ENCODE measurements around the gene C19orf33.
A peak's percentile ranks its signal among the peaks of the same experiment; 100 is the strongest.

The C19orf33 gene

DNA sequence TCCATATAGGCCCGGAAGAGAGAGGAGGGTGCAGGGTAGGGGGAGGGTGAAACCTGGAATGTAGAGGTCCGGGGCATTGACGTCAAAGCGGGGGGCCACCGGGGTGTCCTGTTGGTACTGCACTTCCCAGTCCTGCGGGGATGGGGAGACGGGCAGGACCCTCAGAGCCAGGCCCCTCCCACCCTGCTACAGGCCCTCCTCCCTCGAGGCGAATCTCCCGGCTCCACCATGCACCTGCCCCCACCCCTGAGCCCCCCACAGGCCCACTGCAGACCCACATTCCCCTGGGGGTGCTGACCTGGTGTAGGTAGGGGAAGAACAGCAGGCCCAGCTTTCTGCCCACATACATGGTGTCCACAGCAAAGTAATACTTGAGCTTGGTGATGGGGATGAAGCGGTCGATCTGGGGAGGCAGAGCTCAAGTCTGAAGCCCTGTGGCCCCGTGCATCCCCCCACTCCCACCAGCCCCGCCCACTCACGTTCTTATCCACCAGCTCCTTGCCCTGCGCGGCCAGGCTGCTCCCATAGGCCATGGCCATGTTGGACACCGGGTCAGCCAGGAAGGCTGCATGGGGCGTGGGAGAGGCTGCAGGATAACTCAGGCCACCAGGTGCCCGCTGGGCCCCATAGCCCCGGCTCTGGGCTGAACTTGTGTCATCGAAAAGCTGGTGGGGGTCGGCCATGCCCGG is 5.0 kb downstream of the C19orf33 start:
- no peak for DNase-seq (ENCODE audit: low read depth)

- DNase-seq (ENCODE audit: low read depth) = no peak
These were observed 5.7 kb downstream of the C19orf33 start for GRCh38 chr19:38309615-38310278.

- DNase-seq (ENCODE audit: low read depth) = no peak
These were observed 6.2 kb downstream of the C19orf33 start for GRCh38 chr19:38310279-38310670.

DNA sequence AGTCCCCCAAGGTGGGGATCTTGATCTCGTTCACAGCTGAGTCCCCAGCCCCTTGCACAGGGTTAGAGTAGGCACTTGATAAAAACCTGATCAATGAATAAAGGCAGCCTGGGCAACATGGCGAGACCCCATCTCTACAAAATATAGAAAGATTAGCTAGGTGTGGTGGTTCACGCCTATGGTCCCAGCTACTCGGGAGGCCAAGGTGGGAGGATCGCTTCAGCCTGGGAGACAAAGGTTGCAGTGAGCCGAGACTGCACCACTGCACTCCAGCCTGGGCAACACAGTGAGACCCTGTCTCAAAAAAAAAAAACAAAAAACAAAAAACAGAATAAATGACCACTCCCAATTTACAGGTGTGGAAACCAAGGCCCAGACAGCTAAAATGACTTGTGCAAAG is 6.9 kb downstream of the C19orf33 start:
- DNase-seq (ENCODE audit: low read depth) = no peak

- peak; percentile 91 for DNase-seq (ENCODE audit: low read depth)
These were observed 11.8 kb downstream of the C19orf33 start, which contains the start of gene YIF1B for GRCh38 chr19:38315657-38316476. Gene YIF1B (minus strand): TSS chr19:38315947. CDS start chr19:38315917, 30 bp downstream.

GRCh38 chr19:38316477-38317067 is 12.5 kb downstream of the C19orf33 start:
- no peak for DNase-seq (ENCODE audit: low read depth)

DNA sequence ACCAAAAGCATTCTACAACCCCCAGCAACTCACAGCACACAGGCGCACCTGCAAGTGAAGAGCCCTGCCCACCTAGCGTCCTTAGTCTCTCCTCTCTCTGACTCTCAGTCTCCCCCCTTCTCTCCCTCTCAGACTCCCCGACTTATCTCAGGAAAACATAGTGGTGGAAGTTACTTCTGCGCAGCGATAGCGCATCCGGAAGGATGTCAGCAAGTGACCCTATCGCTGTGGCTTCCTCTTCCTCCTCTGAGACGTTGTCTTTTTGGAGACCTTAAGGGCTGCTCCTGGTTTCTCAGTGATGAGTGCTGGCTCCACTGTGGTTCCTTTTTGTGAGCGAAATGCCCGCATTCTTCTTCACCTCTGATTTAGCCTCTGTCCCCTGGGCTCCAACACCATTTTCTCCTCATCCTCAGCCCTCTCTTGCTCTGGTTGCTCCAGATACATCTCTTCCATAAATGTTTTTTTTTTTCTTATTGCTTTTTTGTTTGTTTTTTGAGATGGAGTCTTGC is 13.1 kb downstream of the C19orf33 start:
- no peak for DNase-seq (ENCODE audit: low read depth)

GRCh38 chr19:38318660-38319059 is 14.6 kb downstream of the C19orf33 start:
- DNase-seq (ENCODE audit: low read depth) = no peak

- no peak for DNase-seq (ENCODE audit: low read depth)
These were observed 15.6 kb downstream of the C19orf33 start, which contains the start of gene KCNK6 for GRCh38 chr19:38319421-38320258. Gene KCNK6 (plus strand): TSS chr19:38319845. CDS start chr19:38319951, 106 bp downstream.

DNA sequence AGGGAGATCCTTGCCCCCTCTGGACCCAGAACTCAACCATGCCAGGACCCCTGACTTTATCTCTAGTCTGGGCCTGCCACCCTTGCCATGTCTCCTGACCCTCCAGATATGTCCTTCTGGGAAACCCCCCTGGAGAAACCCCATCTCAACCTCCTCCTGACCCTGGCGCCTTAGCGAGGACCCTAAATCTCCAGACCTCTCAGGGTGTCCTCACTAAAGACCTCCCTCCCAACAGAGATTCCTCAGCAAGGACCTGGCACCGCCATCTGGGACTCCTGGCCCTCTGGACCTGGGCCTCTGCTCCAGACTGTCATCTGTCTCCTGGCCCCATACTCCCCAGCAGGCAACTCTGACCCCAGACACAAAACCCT is 16.9 kb downstream of the C19orf33 start:
- DNase-seq (ENCODE audit: low read depth) = no peak

GRCh38 chr19:38321646-38322196 is 17.7 kb downstream of the C19orf33 start:
- no peak for DNase-seq (ENCODE audit: low read depth)

DNA sequence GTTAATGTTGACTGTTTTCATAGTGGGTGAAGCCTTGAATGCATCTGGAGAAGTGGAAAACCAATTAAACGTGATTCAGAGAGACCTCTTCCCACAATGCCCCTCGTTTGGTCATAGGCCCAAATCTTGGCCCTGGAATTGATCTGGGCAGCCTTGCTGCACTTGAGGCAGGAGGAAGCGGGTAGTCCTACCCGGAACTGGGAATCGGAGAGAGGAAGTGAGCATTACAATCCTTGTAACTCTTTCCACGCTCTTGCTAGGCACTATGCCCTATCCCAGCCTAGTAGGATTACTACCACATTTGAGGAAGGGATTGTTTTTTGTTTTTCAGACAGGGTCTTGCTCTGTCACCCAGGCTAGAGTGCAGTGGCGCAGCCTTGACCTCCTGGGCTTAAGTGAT is 19.2 kb downstream of the C19orf33 start:
- no peak for DNase-seq (ENCODE audit: low read depth)

DNA sequence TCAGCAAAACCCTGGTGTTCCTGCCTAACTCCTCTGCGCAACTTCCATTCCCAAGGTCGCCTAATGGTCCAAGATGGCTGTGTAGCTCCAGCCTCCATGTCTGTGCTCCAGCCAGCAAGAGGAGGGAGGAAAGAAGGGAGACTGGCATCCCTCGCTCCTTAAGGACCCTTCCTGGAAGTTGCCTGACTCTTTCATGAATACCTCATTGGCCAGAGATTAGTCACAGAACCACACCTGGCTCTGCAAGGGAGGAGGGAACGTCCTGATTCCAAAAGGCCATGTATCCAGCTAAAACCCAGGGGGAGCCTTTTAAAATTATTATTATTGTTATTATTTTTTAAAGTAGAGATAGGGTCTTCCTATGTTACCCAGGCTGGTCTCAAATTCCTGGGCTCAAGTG is 20.4 kb downstream of the C19orf33 start:
- no peak for DNase-seq (ENCODE audit: low read depth)

- DNase-seq (ENCODE audit: low read depth) = no peak
These were observed 22.5 kb downstream of the C19orf33 start for GRCh38 chr19:38326591-38326990.

DNA sequence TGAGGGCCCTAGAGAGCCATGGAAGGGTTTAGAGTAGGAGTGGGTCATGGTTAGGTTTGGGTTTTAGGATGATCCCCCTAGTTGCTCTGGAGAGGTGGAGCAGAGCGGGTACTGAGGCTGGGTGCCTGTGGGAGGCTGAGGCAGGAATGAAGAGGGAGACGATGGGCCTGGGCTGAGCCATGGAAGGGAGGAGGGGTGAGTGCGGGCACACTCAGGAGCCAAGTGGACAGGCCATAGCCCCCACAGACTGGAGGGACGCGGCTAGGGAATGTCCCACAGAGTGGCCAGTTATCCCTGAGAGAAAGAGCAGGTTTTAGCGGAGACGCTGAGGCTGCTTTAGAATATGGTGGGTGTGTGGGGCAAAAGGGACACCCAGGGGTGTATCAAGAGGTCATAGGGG is 25.6 kb downstream of the C19orf33 start:
- DNase-seq (ENCODE audit: low read depth) = no peak

DNA sequence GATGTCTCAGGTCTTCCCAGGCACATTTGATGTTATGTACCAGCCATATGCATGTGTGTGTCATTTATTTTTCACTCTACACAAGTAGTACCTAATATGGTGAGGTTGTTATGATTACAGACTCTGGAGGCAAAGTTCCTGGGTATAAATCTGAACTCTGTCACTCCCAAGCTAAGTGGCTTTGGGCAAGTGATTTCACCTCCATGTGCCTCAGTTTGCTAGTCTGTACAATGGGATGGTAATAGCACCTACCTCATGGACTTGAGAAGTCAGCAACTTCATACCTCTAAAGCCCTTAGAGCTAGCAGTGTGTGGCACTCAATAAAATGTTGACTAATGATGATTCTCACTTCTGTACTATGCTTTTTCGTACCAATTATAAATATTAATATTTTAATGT is 27.7 kb downstream of the C19orf33 start:
- DNase-seq (ENCODE audit: low read depth) = no peak

GRCh38 chr19:38333245-38333644 is 29.2 kb downstream of the C19orf33 start:
- DNase-seq (ENCODE audit: low read depth) = no peak

GRCh38 chr19:38335949-38336637 is 32.0 kb downstream of the C19orf33 start:
- peak; percentile 94 for DNase-seq (ENCODE audit: low read depth)

GRCh38 chr19:38336638-38337359 is 32.7 kb downstream of the C19orf33 start:
- peak; percentile 90 for DNase-seq (ENCODE audit: low read depth)

GRCh38 chr19:38337360-38337653 is 33.3 kb downstream of the C19orf33 start:
- no peak for DNase-seq (ENCODE audit: low read depth)

All from activated T-cell treated with anti-CD3 and anti-CD28 coated beads for 1 hour (primary cell).